GM20431 (cell line): ENCODE data around the gene NIN.
"Not testable (repeated sequence)": the region's sequence is repeated elsewhere in the genome, so short reads cannot be mapped to it uniquely, and the experiment has no call there.

Experiments
- in situ Hi-C: fragments of 300-500 bp; cut with MseI, MboI; formaldehyde crosslinking; loops from one replicate; pipeline ENCODE4 v1.15.0; 2020; ENCODE audit warnings: low sequenced_read_pairs; ENCODE audit not compliant: unreplicated experiment

The NIN gene

DNA sequence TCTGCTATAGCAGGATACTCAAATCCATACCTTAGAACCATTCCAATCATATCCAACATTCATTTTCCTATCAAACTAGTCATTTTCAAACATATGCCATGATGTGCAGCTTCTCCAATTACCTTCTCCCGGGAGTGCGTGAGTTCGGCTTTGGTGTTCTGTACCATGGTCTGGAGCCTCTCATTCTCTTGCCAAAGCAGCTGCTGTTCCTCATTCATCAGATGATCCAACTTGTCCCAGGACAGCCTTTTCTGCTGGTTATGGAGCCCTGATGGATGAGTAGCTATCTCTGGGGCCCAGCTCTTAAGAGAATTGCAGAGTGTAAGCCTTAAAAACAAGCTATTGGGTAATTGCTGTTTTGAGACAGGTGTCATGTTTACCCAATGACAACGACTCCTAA is 91.8 kb downstream of the NIN start:
- in situ Hi-C loops, result no loop called here

DNA sequence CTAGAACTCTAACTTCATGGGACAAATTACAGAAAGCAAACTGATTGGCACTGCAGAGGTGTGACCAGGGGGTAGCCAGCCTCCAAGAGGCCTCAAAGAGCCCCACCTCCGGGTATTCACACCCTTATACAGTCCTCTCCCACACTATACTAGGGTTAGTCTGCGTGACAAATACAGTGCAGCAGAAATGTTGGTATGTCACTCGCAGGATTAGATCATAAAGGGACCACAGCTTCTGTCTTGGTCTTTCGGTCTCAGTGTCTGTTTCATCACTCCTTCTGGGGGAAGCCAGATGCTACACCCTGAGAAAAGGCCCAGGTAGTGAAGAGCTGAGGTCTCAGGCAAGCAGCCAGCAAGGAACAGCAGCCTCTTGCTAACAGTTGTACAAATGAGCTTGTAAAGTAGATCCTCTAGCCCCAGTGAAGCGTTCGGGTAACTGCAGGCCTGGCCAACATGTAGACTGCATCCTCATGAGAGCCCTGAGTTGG is 94.0 kb downstream of the NIN start:
- in situ Hi-C loops, result no loop called here

DNA sequence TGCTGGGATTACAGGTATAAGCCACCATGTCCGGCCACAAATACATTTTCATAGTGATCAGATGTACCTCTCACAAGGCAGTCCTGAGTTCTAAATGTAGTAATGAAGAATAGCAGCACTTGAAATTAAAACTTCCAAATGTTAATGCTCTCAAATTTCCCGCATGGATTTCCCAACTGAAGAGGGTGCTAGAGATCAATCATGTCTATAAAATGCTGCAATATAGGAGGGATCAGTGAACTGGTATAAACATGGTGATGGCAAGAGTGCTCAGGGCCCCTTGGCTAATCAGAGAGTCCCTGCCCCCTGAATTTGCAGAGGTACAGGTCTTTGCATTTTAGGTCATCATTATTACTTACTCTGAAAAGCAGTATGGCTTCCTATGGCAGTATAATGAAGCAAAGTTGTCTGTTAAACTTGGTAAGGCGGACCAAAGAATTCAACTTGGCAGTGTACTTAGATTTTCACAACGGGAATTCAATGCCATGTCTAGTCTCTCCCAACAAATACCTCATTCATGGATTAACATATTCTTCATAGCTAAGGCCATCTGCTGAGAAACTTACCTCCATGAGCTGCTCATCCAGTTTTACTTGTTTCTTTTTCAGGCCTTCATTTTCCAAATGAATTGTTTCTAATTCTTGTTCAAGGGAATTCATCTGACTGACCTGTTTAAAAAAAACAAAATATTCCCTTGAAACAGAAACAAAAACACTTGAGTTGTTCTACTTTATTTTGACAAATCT is 95.8 kb downstream of the NIN start:
- in situ Hi-C loops, result no loop called here

DNA sequence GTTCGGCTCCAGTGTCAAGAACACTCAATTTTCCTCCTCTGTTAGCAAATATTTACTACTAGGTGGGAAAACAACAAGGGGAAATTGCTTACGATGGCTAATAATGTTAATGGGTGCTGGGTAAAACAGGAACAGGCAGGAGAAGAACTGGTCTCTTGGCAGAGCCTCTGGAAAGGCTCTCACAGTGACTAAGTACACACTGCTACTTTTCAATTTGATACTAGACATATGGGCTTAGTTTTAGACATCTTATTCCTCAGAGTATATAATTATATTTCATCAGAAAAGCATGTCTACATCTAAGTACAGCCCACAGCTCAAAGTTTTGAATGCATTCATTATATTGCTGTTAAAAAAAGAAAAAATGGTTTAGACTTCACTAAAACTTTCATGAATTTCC is 97.5 kb downstream of the NIN start:
- in situ Hi-C loops, result no loop called here

DNA sequence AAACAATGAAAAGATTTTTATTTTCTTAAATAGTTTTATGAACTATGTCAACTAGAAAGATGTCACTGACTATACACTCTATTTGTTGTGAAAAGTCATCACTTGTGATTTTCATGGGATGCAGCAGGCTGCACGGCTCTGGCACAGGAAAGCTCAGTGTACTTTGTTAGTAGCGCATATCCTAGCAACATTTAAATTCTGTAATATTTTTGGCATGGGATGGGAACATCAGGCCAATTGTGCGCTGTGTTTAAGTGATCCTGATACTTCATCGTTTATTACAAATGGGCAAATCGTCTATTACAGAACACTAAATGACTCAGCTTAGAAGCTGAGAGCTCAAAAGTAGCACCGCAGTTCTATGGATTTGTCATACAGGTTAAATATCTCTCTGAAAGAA is 102.1 kb downstream of the NIN start:
- in situ Hi-C loops, result no loop called here

DNA sequence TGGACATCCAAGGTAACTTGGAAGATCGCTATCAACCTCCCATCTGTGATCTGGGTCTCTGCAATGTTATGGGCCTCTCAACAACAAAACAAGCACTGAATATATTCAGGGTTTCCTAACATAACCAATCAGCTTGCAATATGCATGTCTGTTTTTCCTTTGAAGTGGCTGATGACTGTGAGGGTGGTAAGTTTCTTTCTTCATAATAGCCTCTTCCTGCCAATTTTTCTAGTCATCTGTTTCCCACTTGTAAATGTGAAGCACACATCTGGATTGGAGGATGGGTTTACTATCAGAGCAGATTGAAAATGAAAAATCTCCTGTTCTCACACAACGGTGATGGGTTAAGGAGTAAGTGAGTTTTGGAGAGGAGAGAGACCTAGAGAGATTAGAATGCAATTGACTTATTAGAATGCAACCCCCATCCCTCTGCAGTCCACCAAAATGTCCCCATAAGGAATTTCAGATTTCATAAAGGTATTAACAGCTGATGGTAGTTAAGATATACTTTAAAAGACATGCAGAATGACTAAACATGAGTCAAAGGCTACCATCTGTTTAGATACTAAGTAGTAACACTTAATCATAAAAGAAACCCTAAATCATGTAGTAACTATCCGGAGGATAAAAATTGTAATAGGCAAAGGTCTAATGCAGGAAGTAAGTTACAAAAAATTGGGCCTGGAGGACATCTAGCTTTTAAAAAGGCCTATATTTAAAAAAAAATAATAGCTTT is 104.4 kb downstream of the NIN start:
- in situ Hi-C loops, result no loop called here

DNA sequence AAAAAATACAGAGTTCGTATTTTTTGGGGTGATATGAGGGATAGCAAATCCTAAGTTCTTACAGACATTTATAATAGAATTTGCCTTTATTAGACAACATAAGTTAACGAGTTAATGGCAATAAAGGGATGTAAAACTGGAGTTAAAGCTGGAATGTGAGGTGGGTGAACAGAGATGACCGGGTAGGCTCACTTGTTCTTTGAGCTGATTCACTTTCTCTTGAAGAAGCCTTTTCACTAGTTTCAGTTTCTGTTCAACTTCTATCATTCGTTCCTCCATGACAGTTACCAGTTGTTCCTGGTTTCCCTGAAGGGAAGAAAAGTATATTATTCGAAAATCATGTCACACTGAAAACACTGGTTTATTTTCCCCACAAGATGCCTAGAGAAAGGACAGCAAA is 105.2 kb downstream of the NIN start:
- in situ Hi-C loops, result no loop called here

DNA sequence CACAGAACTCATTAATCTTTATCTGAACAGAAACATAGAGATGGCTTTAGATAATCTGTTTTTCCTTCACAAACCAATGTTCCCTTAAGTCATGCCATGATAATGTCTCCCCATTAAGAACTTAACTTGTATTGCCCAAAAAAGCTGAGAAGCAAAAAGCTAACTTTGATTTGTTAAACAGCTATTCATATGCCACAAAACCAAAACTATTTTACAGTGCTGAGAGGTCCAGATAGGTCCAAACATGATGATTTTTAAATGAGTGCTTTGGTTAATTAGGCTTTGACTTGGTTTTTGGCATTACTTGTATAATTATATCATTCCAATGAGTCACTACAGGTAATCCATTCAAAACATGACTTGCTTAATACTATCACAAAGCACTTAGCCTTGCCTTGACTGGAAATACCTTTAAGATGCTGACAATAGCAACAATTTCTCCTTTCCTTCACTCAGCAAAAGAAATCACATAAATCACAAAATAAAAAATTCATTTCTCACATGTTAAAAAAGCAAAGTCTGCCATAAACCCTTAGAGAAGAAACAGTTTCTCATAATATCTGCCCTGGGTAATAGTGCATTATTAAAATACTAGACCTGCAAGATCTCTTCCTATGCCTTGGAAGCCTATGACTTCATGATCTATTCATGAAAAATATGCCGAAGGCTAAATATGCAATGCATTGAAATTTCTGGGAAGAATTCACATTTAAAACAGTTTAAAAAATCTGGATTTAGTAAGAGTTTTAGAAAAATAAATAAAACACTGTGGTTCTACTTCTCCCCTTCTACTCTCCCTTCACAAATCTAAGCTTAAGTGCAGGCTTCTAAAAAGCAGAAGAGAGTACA is 110.8 kb downstream of the NIN start:
- in situ Hi-C loops, result no loop called here

DNA sequence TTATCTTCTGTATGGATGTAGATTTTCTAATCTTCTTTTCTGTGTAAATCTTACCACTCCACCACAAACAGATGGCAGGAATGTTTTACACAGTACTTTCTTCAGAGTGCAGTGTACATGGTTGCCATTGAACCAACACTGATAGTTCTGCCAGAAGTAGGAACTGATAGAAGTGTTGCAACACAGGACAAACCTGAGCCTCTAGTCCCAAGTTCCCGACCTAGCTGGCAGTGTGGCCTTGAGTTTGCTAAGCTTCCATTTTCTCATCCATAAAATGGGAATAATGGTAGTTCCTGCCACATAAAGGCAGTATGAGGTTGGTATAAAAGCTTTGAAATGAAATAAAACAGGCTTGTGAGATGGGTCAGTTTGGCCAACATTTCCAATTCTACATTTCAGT is 112.0 kb downstream of the NIN start:
- in situ Hi-C loops, result no loop called here

DNA sequence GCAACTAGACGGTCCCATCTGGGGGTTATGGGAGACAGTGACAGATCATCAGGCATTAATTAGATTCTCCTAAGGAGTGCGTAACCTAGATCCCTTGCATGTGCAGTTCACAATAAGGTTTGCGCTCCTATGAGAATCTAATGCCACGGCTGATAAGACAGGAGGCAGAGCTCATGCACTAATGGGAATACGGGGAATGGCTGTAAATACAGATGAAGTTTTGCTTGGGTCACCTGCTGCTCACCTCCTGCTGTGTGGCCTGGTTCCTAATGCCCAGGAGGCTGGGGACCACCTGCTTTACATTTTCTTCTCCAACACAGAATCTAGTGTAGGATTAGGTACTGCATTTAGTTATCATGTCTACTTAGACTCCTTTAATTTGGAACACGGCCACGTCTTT is 113.2 kb downstream of the NIN start:
- in situ Hi-C loops, result no loop called here

DNA sequence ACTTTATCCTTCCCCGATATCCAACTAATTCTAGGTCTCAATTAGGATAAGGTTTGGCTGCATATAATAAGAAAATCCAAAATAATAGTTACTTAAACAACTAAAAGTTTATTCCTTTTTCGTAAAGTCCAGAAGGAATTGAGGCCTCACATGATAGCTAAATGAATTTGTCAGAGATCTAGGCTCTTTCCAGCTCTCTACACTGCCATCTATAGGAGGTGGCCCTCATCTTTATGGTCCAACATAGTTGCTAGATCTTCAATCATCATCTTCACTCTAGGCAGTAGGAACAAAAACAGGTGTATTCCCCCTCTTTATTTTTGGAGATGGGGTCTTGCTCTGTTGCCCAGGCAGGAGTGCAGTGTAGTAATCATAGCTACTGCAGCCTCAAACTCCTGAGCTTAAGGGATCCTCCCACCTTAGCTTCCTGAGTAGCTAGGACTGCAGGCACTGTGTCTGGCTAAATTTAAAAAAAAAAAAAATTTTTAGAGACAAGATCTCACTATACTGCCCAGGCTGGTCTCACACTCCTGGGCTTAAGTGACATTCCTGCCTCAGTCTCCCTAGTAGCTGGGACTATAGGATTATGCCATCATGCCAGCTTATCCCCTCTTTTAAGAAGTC is 116.4 kb downstream of the NIN start:
- in situ Hi-C loops, result no loop called here

DNA sequence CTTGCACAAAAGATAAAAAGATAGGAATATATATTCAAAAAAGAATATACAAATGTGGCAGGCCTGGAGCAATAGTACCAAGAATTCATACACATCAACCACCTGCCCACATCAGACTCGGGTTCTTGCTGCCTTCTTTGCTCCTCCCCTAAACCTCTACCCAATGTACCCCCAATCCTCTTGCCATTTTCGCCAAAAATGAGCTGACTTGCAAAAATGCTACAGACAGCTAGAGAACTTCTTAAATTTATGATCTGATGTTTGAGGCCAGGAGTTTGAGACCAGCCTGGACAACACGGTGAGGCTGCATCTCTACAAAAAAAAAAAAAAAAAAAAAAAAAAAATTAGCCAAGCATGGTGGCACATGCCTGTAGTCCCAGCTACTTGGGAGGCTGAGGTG is 119.9 kb downstream of the NIN start:
- in situ Hi-C loops, result no loop called here

DNA sequence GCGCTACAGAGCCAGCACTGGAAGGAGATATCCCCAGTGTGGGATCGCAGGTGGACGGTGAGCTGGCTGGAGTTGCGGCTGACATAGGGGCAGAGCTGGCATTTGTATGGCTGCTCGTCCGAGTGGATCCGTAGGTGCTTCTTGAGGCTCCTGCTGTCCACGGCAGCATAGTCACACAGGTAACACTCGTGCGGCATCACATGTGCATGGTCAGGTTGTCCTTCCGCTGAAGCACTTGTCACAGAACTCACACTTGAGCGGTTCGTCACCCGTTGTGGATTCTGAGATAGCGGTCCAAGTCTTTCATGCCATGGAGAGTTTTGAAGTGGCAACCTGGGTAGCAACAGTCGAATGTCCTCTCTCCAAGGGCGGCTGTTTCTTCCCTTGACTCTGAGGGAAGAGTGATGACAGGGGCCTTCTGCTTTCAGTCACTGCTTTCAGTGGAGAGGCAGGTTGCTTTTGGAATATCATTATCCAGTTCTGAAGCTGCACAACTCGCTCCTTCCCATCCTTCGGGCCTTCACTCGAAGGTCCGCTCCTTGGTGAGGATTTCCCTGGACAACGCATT is 125.9 kb downstream of the NIN start:
- in situ Hi-C loops, result loop anchor here (10.0 kb wide), 1 partner anchor 90 kb away; no protein-coding TSS in a partner anchor

DNA sequence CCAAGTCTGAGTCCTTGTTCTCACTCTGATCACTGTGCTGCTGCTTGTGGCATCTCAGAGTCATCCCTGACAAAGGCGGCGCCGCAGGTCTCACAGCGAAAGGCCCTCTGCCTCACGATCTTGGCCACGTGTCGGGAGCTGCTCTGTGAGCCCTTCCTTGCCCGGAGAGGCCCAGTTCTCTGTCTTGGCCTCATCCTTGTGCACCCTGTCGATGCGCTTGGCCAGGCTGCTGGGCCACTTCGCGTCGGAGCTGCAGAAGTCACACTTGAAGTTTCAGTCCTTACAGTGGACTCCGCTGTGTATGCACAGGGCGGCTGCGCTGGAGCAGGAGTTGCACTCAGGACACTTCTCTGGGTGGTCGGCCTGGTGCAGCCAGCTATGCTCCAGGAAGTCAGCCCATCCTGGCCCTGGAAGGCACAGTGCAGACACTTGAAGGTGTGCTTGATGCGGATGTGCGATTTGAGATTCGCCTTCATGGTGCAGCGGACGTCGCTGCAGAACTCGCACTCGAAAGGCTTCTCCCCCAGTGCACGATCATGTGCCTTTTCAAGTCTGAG is 126.4 kb downstream of the NIN start:
- in situ Hi-C loops, result loop anchor here (10.0 kb wide), 1 partner anchor 90 kb away; no protein-coding TSS in a partner anchor

DNA sequence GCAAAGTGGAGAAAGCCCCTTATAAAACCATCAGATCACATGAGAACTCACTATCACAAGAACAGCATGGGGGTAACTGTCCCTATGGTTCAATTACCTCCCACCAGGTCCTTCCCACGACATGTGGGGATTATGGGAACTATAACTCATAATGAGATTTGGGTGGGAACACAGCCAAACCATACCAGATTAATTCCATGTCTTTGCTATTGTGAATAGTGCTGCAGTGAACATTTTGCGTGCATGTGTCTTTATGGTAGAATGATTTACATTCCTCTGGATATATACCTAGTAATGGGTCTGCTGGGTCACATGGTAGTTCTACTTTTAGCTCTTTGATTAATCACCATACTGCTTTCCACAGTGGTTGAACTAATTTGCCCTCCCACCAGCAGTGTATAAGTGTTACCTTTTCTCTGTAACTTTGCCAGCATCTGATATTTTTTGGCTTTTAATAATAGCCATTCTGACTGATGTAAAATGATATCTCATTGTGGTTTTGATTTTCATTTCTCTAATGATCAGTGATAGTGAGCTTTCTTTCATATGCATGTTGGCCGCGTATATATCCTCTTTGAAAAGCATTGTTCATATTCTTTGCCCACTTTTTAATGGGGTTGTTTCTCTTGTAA is 133.2 kb downstream of the NIN start:
- in situ Hi-C loops, result no loop called here

DNA sequence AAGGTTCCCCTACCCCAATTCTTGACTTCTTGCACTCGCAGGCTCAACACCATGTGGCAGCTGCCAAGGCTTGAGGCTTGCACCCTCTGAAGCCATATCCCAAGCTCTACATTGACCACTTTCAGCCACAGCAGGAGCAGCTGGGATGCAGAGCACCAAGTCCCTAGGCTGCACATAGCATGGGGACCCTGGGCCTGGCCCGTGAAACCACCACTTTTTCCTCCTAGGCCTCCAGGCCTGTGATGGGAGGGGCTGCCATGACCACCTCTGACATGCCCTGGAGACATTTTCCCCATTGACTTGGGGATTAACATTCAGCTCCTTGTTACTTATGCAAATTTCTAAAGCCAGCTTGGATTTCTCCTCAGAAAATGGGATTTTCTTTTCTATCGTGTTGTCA is 136.7 kb downstream of the NIN start:
- in situ Hi-C loops, result not testable (repeated sequence)

DNA sequence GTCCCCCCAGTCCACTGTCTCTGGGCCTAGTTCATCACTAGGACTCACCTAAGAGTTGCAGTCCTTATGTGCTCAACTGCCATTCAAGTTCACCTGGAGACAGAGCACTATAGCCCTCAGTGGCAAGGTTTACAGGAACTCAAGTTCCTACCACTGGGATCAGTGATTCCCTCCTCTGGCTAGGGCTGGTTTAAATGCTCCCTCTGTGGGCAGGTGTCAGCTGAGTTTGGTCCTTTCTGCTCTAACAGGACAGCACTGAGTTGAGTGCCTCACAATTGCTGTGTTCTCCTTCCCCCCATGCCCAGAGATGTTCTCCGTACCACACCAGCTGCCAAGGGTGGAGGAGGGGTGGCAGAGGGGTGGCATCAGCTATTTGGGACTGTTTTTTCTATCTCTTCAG is 142.1 kb downstream of the NIN start:
- in situ Hi-C loops, result no loop called here

DNA sequence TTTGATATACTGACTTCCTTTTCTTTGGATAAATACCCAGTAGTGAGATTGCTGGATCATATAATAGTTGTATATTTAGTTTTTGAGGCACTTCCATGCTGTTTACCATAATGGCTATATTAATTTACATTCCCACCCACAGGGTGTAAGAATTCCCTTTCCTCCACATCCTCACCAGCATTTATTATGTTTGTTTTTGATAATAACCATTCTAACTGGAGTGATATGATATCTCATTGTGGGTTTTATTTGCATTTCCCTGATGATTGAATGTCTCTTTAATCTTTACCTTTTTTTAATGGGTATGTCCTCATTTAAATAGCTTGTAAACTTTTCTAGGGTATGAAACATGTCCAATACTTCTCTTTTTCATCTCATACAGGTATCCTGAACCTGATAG is 151.3 kb downstream of the NIN start:
- in situ Hi-C loops, result no loop called here

DNA sequence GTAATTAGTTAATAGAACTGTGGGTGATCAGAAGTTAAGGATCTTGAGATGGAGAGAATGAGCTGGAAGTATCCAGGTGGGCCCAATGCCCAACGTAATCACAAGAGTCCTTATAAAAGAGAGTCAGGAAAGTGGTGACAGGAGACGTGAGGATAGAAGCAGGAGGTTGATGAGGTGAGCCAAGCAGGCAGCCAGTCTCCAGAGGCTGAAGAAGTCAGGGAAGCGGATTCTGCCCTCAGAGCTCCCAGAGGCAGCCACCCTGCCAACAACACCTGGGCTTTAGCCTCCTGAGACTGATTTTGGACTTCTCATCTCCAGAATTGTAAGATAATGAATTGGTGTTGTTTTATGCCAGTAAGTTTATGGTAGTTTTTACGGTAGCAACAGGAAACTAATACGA is 152.8 kb downstream of the NIN start:
- in situ Hi-C loops, result no loop called here
